ENCODE measurements around the gene DOCK2.
"Not testable (repeated sequence)": the region's sequence is repeated elsewhere in the genome, so short reads cannot be mapped to it uniquely, and the experiment has no call there.

Gene DOCK2

DNA sequence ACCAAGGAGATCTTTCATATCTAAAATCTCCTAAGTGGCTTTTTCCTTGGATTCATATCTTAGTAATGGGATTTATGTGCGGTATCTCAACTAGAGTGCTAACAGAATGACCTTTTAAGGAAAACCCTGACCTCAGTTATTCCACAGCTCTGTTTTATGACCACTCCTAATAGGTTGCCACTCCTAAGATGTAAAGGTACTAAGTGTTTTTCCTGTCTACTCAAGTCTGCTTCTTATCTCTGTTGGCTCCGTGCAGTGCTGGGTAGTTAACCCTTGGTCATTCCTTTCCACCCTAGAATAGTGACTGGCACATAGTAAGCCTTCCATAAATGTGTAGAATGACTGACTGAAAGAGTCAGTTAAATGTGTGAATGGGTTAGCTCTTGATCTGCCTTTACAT, 161.4 kb downstream of the DOCK2 start:
- DNase-seq, result no peak

DNA sequence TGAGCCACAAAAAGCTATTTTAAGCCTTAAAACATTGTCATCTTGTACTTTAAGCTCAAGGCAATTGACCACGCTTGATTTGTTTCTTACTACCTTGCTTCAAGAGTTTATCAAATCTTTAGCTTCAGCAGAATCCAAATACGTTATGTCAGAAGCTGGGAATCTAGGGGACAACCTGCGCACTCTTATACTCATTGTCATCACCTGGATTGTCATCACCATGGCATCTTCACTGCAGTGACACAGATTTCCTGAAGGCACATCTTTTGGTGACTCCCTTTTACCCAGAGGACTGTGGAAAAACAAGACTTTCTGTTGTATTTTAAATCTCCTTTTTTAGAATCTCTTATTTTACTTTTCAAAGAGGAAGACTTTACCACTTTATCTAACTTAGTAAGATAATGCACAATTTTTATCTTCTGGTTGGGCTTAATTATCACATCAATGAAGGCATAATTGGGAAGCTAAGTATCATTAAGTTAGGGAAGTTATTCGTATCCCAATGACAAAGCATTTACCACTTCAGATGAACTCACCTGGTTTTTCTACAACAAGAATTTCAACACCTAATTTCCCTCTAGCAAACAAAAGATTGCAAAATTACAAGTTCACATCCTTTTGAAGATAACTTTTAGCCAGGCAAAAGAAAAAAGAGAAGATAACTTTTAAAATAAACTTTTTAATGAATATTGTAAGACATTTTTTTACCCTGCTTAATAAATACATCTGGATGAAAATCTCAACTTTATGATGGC, 162.0 kb downstream of the DOCK2 start:
- no peak for DNase-seq

DNA sequence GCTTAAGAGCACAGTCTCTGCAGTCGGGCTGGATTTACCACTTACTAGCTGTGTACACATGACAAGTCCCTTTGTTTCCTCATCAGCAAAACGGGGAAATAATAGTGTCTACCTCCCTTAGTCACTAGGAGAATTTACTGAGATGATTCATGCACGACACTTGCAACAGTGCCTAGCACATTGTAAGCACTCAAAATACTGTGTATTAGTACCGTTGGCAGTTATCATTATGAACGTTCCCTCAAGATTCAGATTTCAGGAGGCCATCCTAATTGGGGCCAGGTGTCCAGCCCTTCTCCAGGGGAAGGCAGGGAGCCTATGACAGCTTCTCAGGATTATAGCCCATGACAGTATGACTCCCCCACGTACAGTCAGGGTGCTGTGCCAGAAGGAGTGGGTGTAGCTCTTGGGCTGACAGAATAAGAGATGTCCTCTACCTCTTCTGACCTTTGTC, 164.3 kb downstream of the DOCK2 start:
- DNase-seq, result peak; percentile 95

DNA sequence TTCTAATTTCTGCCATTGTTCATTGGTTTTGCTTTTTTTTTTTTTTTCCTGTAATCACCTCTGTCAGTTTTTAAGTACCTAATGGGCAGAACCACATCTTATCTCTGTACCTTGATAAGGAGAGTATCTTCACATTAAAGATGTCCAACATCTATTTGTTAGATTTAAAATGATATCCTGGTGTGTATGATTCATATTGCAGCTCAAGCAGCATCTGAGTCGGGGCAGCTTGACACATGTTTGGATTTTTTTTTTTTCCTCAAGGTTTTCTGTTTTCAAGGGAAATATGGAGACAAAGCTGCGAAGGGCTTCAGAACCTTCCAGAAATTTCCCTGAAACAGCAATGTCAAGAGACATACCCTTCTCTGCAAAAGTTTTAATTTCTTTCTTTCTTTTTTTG, 164.7 kb downstream of the DOCK2 start:
- DNase-seq, result no peak

DNA sequence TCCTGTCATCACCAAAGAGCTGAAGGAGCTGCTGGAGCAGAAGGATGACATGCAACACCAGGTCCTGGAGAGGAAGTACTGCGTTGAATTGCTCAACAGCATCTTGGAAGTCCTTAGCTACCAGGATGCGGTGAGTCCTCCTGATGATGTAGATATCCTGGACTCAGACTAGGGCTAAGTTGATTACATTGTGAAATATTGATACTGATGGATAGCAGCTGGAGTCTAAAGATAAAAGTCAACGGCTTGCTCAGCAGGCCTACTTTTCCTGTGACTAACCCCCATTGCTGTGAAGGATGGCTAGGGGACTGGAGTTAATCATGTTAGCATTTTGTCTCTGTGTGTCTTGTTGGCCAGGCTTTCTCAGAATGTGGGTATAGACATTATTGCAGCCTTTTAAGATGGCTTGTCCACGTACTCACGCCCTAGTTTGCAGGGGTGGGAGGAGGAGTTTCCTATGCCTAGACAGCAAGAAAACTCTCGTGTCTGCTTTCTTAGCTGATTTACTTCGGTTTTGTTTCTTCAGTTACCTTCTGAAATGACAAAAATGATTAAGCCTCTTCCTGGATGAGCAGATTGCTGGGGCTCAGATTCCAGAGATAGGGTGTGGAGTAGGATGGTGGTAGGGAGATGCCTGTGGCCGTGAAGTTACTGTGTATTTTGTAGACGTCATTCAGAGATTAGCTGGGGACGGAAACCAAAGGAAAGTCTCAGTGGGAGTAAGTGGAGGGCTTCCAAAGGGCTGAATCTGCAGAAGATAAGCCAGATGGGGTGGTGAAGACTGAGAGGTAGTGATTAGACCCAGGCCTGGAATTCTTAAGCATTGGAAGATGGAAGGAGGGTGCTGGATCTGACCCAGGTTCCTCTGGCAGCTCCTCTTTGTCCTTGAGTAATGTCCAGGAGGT, 166.3 kb downstream of the DOCK2 start:
- peak; percentile 84 for DNase-seq

DNA sequence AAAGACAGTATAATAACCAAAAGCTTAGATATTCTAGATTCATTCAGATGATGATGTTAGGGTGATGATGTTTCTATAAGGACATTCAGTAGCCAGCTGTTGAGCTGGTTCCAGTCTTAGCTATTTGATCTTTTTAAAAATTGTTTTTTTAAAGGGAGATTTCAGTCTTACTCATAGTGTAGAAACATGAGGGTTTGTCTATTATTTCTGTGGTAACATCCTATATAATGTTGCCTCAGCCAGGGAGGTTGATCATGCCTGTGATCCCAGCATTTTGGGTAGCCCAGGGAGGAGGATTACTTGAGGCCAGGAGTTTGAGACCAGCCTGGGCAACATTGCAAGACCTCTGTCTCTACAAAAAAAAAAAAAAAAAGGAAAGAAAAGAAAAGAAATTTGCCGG, 167.8 kb downstream of the DOCK2 start:
- peak; percentile 11 for DNase-seq

DNA sequence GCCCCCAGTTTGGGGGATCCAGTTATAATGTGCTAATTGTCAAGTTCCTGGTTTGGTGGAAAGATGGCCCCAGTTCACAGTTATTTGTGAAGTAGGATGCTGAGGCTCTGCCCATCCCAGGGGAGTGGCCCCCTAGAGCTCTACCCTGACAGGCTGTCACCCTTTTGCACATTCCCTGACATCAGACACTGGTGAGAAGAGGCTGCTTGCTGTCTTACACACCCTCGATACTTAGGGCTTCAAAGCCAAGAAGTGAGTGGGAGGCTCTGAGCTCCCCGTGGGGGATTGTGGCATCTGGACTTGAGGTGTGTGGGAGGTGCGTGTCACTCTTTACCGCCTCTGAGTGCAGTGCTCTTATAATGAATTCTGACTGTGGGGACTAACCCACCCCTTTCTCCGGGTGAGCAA, 168.5 kb downstream of the DOCK2 start:
- DNase-seq, result peak; percentile 57

DNA sequence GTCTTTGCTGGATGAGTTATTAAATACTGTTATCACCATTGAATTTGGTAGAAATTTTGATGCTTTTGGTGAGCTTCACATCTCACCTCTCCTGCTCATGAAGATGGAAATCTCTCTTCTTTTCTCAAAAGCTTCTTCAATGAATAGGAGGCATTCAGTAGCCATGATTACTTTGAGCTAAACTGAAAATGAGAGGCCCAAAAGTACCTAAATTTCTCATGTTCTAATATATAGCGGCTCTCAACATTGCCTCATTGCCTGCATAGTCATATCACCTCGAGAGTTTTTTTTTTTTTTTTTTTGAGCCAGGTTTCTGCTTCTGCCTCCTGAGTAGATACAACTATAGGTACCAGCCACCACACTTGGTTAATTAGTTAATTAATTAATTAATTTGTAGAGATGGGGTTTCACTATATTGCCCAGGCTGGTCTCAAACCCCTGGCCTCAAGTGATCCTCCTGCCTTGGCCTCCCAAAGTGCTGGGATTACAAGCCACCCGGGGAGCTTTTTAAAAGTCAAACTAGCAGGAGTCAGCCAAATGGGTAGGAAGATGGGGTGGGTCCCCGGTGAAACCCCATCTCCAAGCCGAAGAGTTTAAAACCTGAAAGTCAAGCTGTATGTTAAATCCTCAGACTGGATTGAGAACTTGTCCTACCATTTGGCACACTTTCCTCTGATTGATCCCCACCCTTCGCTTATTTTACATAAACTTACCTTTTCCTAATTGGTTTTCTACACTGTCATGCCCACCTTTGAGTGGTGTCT, 169.0 kb downstream of the DOCK2 start:
- no peak for DNase-seq

DNA sequence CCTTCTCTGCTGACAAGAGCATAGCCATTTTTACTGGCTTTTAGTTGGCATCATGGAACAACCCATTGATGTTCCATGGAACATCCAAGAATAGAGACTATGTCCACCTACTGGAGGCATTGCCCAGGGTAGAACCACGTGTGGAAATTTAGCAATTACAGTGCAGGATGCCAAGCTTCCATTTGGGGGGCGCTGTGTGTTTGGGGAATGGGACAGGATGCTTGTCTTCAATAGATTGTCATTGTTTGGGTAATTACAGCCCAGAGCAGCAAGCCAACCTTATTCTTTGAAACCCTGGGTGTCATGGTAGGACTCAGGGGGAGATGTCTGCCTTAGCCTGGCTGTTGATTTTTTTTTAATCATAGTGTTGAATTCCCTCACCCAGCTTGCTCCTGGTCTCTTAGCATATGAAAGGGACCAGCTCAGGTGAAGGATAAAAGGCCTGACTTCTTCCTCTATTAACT, 171.1 kb downstream of the DOCK2 start:
- DNase-seq, result no peak

DNA sequence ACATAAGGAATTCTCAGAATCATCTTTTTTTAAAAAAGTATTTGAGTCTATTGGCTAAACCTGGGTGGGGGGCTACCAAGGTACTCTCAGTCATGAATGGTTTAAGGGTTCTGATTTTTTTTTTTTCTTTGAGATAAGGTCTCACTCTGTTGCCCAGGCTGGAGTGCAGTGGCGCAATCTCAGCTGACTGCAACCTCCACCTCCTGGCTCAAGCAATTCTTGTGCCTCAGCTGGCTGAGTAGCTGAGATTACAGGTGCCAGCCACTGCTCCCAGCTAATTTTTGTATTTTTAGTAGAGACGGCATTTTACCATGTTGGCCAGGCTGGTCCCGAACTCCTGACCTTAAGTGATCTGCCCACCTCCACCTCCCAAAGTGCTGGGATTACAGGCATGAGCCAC, 171.8 kb downstream of the DOCK2 start:
- not testable (repeated sequence) for DNase-seq

DNA sequence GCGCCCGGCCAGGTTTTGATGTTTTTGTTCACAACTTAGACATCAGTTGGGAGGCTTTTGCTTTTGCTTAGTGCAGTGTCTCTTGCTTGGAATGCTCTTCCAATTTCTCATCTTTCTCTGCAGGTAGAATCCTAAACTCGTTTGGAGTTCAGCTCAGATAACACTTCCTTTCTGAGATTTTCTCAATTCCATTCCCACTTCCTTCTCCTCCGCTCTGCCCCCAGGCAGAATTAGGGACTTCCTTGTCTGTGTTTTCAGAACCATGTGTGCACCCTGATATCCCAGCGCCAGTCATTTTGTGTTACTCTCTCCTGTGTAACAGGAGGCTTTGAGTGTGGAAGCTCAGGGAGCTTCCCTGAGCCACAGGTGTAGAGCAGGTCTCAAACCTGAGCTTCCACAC, 172.2 kb downstream of the DOCK2 start:
- DNase-seq, result peak; percentile 40

DNA sequence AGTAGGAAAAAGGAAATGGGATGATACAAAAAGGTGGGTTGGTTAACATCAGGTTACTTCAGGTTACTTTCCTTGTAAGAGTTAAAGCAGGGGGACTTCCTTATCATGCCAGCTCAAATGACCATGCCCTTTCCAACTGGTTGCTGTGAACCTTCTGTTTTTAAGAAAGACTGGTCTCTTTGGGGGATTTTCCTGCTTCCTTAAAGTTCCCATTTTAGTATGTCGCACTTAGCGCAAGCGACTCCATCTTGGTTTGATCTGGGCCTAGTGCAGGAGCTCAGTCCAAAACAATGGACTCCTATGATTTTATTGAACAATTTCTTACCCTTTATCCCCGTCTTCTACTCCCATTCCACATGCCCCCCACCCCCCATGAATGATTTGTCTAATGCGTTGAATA, 173.4 kb downstream of the DOCK2 start:
- DNase-seq, result no peak

DNA sequence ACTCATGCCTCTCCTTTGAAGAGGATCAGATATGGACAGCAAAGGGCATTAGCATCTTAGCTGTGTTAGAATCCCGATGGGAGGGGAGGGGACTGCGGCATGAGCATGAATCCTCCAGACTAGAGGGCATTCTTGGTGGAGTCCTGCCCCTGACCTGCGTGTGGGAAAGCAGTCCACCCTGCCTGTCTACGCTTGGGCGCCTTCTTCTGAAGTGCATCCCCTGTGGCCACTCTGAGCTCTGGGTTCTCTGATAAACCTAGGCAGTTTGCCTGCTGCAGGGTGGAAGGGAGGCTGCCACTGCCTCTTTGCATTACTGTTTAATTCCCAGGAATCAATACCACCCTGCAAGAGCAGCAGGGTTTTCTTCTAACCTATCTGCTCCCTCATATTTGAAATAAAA, 173.9 kb downstream of the DOCK2 start:
- DNase-seq, result no peak

DNA sequence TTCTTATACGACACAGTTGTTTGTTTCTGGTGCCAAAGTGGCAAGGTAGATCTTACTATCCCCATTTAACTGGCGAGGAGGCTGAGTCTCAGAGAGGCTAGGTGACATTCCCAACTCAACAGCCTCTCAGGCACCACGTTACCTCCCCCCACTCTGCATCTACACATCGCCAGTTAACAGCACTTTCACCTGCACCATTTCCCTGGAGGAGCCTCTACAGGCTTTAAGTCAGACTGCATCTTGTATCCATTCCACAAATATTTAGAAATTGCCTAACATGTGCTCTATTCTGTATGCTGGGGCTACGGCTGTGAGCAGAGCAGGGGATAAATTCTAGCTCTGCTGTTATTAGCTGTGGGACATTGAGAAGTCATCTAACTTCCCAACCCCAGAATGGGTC, 174.6 kb downstream of the DOCK2 start:
- DNase-seq, result no peak

DNA sequence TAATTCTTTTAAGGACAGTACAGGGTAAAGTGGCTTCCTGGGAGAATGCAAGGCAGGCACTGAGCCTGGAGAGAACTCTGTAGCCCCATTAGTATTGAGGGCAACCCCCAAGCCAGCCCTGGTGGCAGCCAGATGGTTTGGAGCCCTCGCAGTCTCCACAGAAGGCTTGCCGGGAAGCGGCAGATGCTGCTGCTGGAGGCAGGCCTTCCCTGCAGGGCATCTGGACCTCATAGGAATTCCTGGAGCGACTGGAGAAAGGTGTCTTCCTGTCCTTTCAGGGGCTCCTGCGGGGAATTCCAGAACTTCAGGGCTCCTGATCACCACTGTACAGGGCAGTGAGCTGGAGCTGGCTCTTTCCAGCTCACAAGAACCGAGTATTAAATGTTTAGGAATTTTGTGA, 175.7 kb downstream of the DOCK2 start:
- no peak for DNase-seq

DNA sequence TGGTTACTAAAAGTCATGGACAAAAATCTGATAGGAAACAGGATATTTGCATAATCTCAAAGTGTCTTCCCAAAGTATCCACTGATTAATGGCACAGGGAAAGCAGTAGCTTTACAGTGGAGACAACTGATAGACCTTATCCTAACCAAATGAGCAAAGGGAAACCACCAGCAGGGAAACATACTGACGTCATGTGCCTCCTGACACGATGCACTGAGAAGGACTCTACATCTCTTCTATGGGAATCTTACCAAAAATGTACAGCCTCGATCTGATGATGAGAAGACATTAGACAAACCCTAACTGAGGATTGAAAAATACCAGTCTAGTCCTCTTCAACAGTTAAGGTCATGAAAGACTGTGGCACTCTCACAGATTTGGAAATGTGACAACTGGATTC, 177.0 kb downstream of the DOCK2 start:
- no peak for DNase-seq

DNA sequence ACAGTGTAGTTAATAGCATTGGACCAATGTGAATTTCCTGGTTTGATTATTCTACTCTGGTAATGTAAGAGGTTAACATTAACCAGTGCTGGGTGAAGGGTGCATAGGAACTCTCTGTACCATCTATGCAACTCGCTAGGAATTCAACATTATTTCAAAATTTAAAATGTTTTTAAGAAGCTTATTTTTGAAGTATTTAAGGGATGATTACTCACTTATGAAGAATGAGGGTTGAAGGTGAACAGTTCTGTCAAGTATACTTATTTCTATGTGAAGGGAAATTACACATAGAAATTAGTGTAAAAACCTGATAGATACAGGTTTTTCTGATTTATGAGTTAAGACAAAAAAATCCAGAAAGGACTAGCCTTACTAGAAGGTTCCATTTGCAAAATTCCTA, 177.4 kb downstream of the DOCK2 start:
- DNase-seq, result no peak

DNA sequence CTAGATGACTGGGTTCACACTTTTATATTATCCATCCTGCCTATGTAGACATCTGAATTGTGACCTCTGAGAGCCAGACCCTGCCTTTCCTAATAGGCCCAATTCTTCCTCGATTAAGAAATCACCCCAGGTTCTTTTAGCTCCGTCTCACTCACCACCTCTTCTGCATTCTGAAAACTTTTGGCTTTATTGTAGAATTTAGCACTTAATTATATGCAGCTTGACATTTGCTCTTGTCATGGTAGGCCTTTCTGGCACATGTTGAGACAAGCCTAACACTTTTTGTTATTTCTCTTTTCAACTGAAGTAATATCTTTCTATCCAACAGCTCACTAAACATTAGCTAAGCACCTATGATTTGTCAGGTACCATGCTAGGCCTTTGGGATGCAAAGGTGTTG, 180.0 kb downstream of the DOCK2 start:
- DNase-seq, result no peak

DNA sequence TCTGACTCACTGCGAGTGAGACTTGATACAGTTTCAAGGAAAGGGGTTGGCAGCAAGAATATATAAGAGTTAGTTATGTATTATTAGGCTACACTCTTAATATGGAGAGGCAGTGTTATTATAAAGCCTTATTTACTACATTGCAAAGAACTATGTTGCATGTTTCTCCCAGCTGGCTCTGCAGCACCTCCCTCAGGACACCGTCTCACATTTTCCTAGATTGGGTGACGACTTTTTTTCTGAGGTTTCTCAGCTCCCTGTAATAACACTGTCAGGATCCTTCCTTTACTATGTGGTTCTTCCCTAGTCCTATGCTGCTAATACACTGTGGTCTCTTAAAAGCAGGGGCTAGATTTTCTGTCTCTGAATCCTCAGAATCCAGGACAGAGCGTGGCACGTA, 189.5 kb downstream of the DOCK2 start:
- DNase-seq, result no peak

DNA sequence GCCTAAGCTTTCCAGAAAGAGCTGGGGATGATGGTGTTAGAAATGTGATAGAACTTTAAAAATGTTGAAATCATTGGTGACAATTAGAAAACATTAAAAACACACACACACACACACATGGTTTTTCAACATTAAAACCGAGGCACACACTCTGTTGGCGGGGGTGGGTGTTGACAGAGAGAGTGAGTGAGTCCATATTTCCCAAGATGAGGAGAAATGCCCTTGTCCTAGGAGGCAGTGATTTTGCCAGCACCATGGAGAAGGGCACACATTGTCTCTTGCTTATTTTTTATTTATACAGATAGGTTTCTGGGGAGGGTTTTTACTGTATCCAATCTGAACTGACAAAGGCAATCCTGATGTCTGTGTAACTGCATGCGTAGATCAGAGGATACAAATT, 190.7 kb downstream of the DOCK2 start:
- no peak for DNase-seq

DNA sequence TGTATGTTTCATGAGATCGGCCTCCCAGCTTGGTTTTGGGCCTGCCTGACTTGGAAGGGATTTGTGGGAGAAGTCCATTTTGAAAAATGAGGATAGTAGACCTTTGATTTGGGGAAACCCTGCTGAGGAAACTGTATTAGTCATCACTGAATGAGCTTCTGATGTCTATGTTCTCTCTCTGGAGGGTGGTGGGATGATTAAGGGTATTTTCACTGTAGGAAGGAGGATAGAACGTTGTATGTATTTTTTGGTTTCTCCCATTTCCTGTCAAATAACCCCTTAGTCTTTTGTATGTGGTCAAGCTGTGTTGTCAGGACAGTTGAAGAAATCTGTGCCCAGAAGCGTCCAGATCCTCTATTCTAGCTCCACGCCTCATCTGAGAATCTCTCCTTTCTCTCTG, 191.3 kb downstream of the DOCK2 start:
- DNase-seq, result peak; percentile 44

DNA sequence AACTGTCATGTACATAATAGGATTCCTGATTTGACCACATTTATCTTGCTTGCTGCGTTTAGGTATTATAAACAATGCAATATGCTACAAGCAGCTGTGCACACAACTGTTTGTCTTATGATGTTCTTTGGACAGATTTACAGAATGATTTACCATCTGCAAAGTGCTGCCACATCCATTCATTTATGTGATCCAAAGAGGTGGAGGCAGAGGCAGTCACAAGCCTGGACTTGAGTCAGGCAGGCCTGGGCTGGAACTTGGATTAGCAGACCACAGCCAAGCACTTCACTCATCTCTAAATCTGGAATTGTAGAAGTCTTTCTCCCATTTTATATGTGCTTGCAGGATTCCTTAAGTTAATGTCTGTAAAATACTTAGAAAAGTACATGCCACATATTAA, 194.3 kb downstream of the DOCK2 start:
- DNase-seq, result no peak

DNA sequence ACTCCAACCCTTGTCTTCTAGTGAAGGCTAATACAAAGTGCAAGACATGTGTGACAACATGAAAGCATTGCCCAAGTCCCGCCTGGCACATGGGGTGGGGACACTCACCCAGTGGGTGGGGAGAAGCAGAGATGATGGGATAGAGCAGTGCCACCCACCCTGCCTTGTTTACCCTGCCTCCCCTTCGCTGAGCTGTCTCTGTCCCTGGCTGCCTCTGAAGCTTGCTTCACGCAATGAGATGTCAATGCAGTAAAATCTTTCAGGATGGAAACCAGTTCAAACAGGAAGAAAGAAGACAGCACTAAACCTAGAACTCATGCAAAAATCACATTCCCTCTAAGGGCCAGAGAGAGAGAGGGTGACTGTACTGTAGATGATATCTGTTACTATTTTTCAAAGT, 195.2 kb downstream of the DOCK2 start:
- peak; percentile 12 for DNase-seq
